Astrocyte (in vitro differentiated cells and primary cell): ENCODE results near the gene PRRC2B. TPM values are rescaled to one million over a fixed set of nuclear protein-coding genes. Genes with fewer than 3 reads are reported as not detected.
A peak's percentile ranks its signal among the peaks of the same experiment; 100 is the strongest.

Source experiments
- DNase-seq: peaks from one replicate; pipeline ENCODE4 v3.0.0-alpha.2; 2010; ENCODE audit warnings: low read depth
- FAIRE-seq: peaks from 2 replicates; lab custom pipeline; 2011; peaks lifted over from hg19 to GRCh38; lab: Jason Lieb, UNC
- H2AFZ ChIP-seq: 2 replicates; pipeline ENCODE4 v1.6.0; 2012; ENCODE audit warnings: low read depth, low read length, inconsistent platforms
- H3K27ac ChIP-seq: 2 replicates; pipeline ENCODE4 v1.5.1; 2011; ENCODE audit warnings: low read depth, low read length, inconsistent platforms
- H3K27me3 ChIP-seq: 2 replicates; pipeline ENCODE4 v1.6.0; 2011; ENCODE audit warnings: low read length, inconsistent platforms; ENCODE audit not compliant: insufficient read depth
- H3K36me3 ChIP-seq: 2 replicates; pipeline ENCODE4 v1.5.1; 2011; ENCODE audit warnings: low read length, inconsistent platforms; ENCODE audit not compliant: insufficient read depth
- H3K4me1 ChIP-seq: 2 replicates; pipeline ENCODE4 v1.5.1; 2011; ENCODE audit warnings: low read length, inconsistent platforms; ENCODE audit not compliant: insufficient read depth
- H3K4me2 ChIP-seq: 2 replicates; pipeline ENCODE4 v1.6.0; 2012; ENCODE audit warnings: low read length, inconsistent platforms
- H3K4me3 ChIP-seq: 2 replicates; pipeline ENCODE4 v1.5.1; 2011; ENCODE audit warnings: low read depth, mild to moderate bottlenecking, low read length, inconsistent platforms; ENCODE audit not compliant: insufficient read depth
- H3K79me2 ChIP-seq: 2 replicates; pipeline ENCODE4 v1.6.0; 2012; ENCODE audit warnings: mild to moderate bottlenecking, low read length, inconsistent platforms; ENCODE audit not compliant: insufficient read depth
- H3K9ac ChIP-seq: 2 replicates; pipeline ENCODE4 v1.6.0; 2012; ENCODE audit warnings: mild to moderate bottlenecking, low read length, inconsistent platforms
- H3K9me3 ChIP-seq: 2 replicates; pipeline ENCODE4 v1.5.1; 2012; ENCODE audit warnings: low read depth, mild to moderate bottlenecking, low read length, inconsistent platforms; ENCODE audit not compliant: insufficient read depth
- H4K20me1 ChIP-seq: 2 replicates; pipeline ENCODE4 v1.6.0; 2012; ENCODE audit warnings: low read length, inconsistent platforms; ENCODE audit not compliant: insufficient read depth
- H3K27ac Mint-ChIP-seq: one replicate; pipeline ENCODE4 v1.8.0; 2021; ENCODE audit warnings: mild to moderate bottlenecking, mixed read lengths; ENCODE audit not compliant: unreplicated experiment
- H3K27me3 Mint-ChIP-seq: one replicate; pipeline ENCODE4 v1.8.0; 2021; ENCODE audit warnings: low read depth, mixed read lengths; ENCODE audit not compliant: unreplicated experiment
- H3K36me3 Mint-ChIP-seq: one replicate; pipeline ENCODE4 v1.8.0; 2021; ENCODE audit warnings: low read depth, mixed read lengths; ENCODE audit not compliant: unreplicated experiment
- H3K4me1 Mint-ChIP-seq: one replicate; pipeline ENCODE4 v1.8.0; 2021; ENCODE audit warnings: low read depth, mixed read lengths; ENCODE audit not compliant: unreplicated experiment
- H3K4me3 Mint-ChIP-seq: one replicate; pipeline ENCODE4 v1.8.0; 2021; ENCODE audit warnings: mild to moderate bottlenecking, moderate library complexity, mixed read lengths; ENCODE audit not compliant: unreplicated experiment
- H3K9me3 Mint-ChIP-seq: one replicate; pipeline ENCODE4 v1.8.0; 2021; ENCODE audit warnings: mild to moderate bottlenecking, mixed read lengths; ENCODE audit not compliant: unreplicated experiment
- CTCF ChIP-seq: IDR thresholded peaks from 2 replicates; pipeline ENCODE4 v1.5.1; 2011; ENCODE audit warnings: low read depth, mild to moderate bottlenecking, inconsistent platforms, low read length, moderate library complexity; ENCODE audit not compliant: insufficient read depth
- EZH2 ChIP-seq: IDR thresholded peaks from 2 replicates; pipeline ENCODE4 v1.6.1; 2012; ENCODE audit warnings: mild to moderate bottlenecking, low read length, inconsistent platforms; ENCODE audit not compliant: insufficient read depth
- total RNA-seq: library from RNA; stranded (reverse); gene quantifications from 2 replicates; pipeline ENCODE4 v1.2.1, GENCODE V29; 2021

The PRRC2B gene
- total RNA-seq, 1 donor from 2014 or later = 292 TPM

GRCh38 chr9:131447600-131447999, 53.7 kb downstream of the PRRC2B start:
- Mint-ChIP-seq H3K27ac (no peak overlapping the region), H3K9me3 (no peaks in the 10 kb centered on the region), H3K4me3 (no peak overlapping the region), H3K27me3 (no peaks in the 10 kb centered on the region), H3K4me1 (peaks cover 2% of the 10 kb centered on the region), H3K36me3 (peaks cover 38% of the 10 kb centered on the region)
- DNase-seq (no peak), FAIRE-seq (no peak)
- no peak overlapping the region for H3K4me3 ChIP-seq
- peaks cover 64% of the 10 kb centered on the region for H3K36me3 ChIP-seq
- no peak overlapping the region for H3K27ac ChIP-seq
- peaks cover 77% of the 10 kb centered on the region for H4K20me1 ChIP-seq
- TF ChIP-seq CTCF = no peak
- TF ChIP-seq EZH2 = no peak
- no peak overlapping the region for H3K4me2 ChIP-seq
- H3K9me3 ChIP-seq = no peaks in the 10 kb centered on the region
- H3K27me3 ChIP-seq = no peaks in the 10 kb centered on the region
- H3K9ac ChIP-seq = no peak overlapping the region
- peaks cover 5% of the 10 kb centered on the region for H3K4me1 ChIP-seq
- no peak overlapping the region for H2AFZ ChIP-seq
- peaks cover 76% of the 10 kb centered on the region for H3K79me2 ChIP-seq

- no peak overlapping the region for H3K27ac ChIP-seq
- no peak overlapping the region for H3K9ac ChIP-seq
- FAIRE-seq (no peak), DNase-seq (no peak)
- H2AFZ ChIP-seq = no peak overlapping the region
- H3K4me3 ChIP-seq = no peak overlapping the region
- Mint-ChIP-seq H3K4me1 (peaks cover 2% of the 10 kb centered on the region), H3K27ac (peak overlapping the region; percentile 23), H3K4me3 (no peak overlapping the region), H3K9me3 (no peaks in the 10 kb centered on the region), H3K27me3 (no peaks in the 10 kb centered on the region), H3K36me3 (peaks cover 39% of the 10 kb centered on the region)
- peaks cover 81% of the 10 kb centered on the region for H3K79me2 ChIP-seq
- no peaks in the 10 kb centered on the region for H3K9me3 ChIP-seq
- H3K4me2 ChIP-seq = no peak overlapping the region
- H3K4me1 ChIP-seq = peaks cover 5% of the 10 kb centered on the region
- H4K20me1 ChIP-seq = peaks cover 82% of the 10 kb centered on the region
- peaks cover 65% of the 10 kb centered on the region for H3K36me3 ChIP-seq
- no peaks in the 10 kb centered on the region for H3K27me3 ChIP-seq
- TF ChIP-seq EZH2 = no peak
These were observed 54.9 kb downstream of the PRRC2B start for GRCh38 chr9:131448818-131449217.

- DNase-seq = no peak
- peaks cover 5% of the 10 kb centered on the region for H3K4me1 ChIP-seq
- H3K9me3 ChIP-seq = no peaks in the 10 kb centered on the region
- H3K4me3 ChIP-seq = no peak overlapping the region
- peaks cover 82% of the 10 kb centered on the region for H4K20me1 ChIP-seq
- Mint-ChIP-seq H3K27me3 (no peaks in the 10 kb centered on the region), H3K36me3 (peaks cover 43% of the 10 kb centered on the region), H3K4me1 (peaks cover 2% of the 10 kb centered on the region), H3K9me3 (no peaks in the 10 kb centered on the region), H3K27ac (no peak overlapping the region), H3K4me3 (no peak overlapping the region)
- peaks cover 66% of the 10 kb centered on the region for H3K36me3 ChIP-seq
- no peak for FAIRE-seq
- H3K9ac ChIP-seq = no peak overlapping the region
- no peak overlapping the region for H3K4me2 ChIP-seq
- H3K79me2 ChIP-seq = peaks cover 81% of the 10 kb centered on the region
- TF ChIP-seq CTCF = no peak
- no peak for TF ChIP-seq EZH2
- H2AFZ ChIP-seq = no peak overlapping the region
- H3K27me3 ChIP-seq = no peaks in the 10 kb centered on the region
- H3K27ac ChIP-seq = no peak overlapping the region
These were observed 55.4 kb downstream of the PRRC2B start for GRCh38 chr9:131449276-131449675.
